ENCODE results near the gene FEN1.
A peak's percentile ranks its signal among the peaks of the same experiment; 100 is the strongest.

FEN1 gene

GRCh38 chr11:61792310-61793082 is at the start of gene FEN1, which contains the start of gene TMEM258:
TSS of gene FEN1 (plus strand) at chr11:61792911. CDS start at chr11:61795362, 2,451 bp downstream.
TSS of gene TMEM258 (minus strand) at chr11:61792599. CDS start at chr11:61792558, 41 bp downstream.
- peaks cover 22% of the 10 kb centered on the region for H3K4me1 Mint-ChIP-seq
- no peaks in the 10 kb centered on the region for H3K9me3 Mint-ChIP-seq
- H3K27me3 Mint-ChIP-seq = no peaks in the 10 kb centered on the region
- H3K36me3 Mint-ChIP-seq = peaks cover 35% of the 10 kb centered on the region
- ATAC-seq = peak; percentile 97
- H3K27ac Mint-ChIP-seq = peak within 1 kb of the TSS; percentile 99
- H3K4me3 Mint-ChIP-seq = peak within 1 kb of the TSS; percentile 88

- Mint-ChIP-seq H3K36me3 (no peaks in the 10 kb centered on the region), H3K27me3 (peaks cover 19% of the 10 kb centered on the region), H3K4me3 (no peak overlapping the region), H3K4me1 (no peaks in the 10 kb centered on the region), H3K9me3 (no peaks in the 10 kb centered on the region), H3K27ac (no peak overlapping the region)
- ATAC-seq = no peak
These were observed 49.1 kb upstream of the FEN1 start for GRCh38 chr11:61743486-61744095.

- H3K27ac Mint-ChIP-seq = no peak overlapping the region
- no peaks in the 10 kb centered on the region for H3K36me3 Mint-ChIP-seq
- H3K9me3 Mint-ChIP-seq = no peaks in the 10 kb centered on the region
- peaks cover 19% of the 10 kb centered on the region for H3K27me3 Mint-ChIP-seq
- ATAC-seq = no peak
- H3K4me1 Mint-ChIP-seq = no peaks in the 10 kb centered on the region
- H3K4me3 Mint-ChIP-seq = no peak overlapping the region
These were observed 48.5 kb upstream of the FEN1 start for GRCh38 chr11:61744181-61744580.

GRCh38 chr11:61744609-61745156 is 48.0 kb upstream of the FEN1 start:
- Mint-ChIP-seq H3K4me1 (no peaks in the 10 kb centered on the region), H3K27me3 (peaks cover 19% of the 10 kb centered on the region), H3K9me3 (no peaks in the 10 kb centered on the region), H3K27ac (no peak overlapping the region), H3K4me3 (no peak overlapping the region), H3K36me3 (no peaks in the 10 kb centered on the region)
- no peak for ATAC-seq

GRCh38 chr11:61745781-61746441 is 46.8 kb upstream of the FEN1 start:
- H3K27me3 Mint-ChIP-seq = peaks cover 26% of the 10 kb centered on the region
- H3K4me1 Mint-ChIP-seq = no peaks in the 10 kb centered on the region
- no peak overlapping the region for H3K4me3 Mint-ChIP-seq
- no peak overlapping the region for H3K27ac Mint-ChIP-seq
- H3K36me3 Mint-ChIP-seq = no peaks in the 10 kb centered on the region
- no peak for ATAC-seq
- no peaks in the 10 kb centered on the region for H3K9me3 Mint-ChIP-seq

GRCh38 chr11:61746442-61747191 is 46.1 kb upstream of the FEN1 start:
- Mint-ChIP-seq H3K4me3 (no peak overlapping the region), H3K9me3 (no peaks in the 10 kb centered on the region), H3K27ac (no peak overlapping the region), H3K36me3 (no peaks in the 10 kb centered on the region), H3K4me1 (no peaks in the 10 kb centered on the region), H3K27me3 (peaks cover 33% of the 10 kb centered on the region)
- no peak for ATAC-seq

- H3K27ac Mint-ChIP-seq = no peak overlapping the region
- H3K36me3 Mint-ChIP-seq = no peaks in the 10 kb centered on the region
- H3K9me3 Mint-ChIP-seq = no peaks in the 10 kb centered on the region
- H3K27me3 Mint-ChIP-seq = peaks cover 38% of the 10 kb centered on the region
- H3K4me3 Mint-ChIP-seq = no peak overlapping the region
- H3K4me1 Mint-ChIP-seq = no peaks in the 10 kb centered on the region
- peak; percentile 65 for ATAC-seq
These were observed 45.3 kb upstream of the FEN1 start for GRCh38 chr11:61747192-61747966.

GRCh38 chr11:61747967-61748285 is 44.8 kb upstream of the FEN1 start:
- H3K36me3 Mint-ChIP-seq = no peaks in the 10 kb centered on the region
- ATAC-seq = no peak
- no peak overlapping the region for H3K4me3 Mint-ChIP-seq

GRCh38 chr11:61749591-61750217 is 43.0 kb upstream of the FEN1 start:
- Mint-ChIP-seq H3K36me3 (no peaks in the 10 kb centered on the region), H3K27ac (no peak overlapping the region), H3K4me1 (peaks cover 12% of the 10 kb centered on the region), H3K9me3 (no peaks in the 10 kb centered on the region), H3K27me3 (peaks cover 59% of the 10 kb centered on the region), H3K4me3 (no peak overlapping the region)
- no peak for ATAC-seq

More at GRCh38 chr11:61747967-61748285, 44.8 kb upstream of the FEN1 start:
- H3K27me3 Mint-ChIP-seq = peaks cover 41% of the 10 kb centered on the region
- no peak overlapping the region for H3K27ac Mint-ChIP-seq
- no peaks in the 10 kb centered on the region for H3K9me3 Mint-ChIP-seq
- peaks cover 2% of the 10 kb centered on the region for H3K4me1 Mint-ChIP-seq

- Mint-ChIP-seq H3K27ac (no peak overlapping the region), H3K4me3 (no peak overlapping the region), H3K27me3 (peaks cover 63% of the 10 kb centered on the region)
These were observed 42.0 kb upstream of the FEN1 start for GRCh38 chr11:61750631-61751273.

GRCh38 chr11:61751384-61751783 is 41.3 kb upstream of the FEN1 start:
- Mint-ChIP-seq H3K4me3 (no peak overlapping the region), H3K4me1 (peaks cover 19% of the 10 kb centered on the region), H3K9me3 (no peaks in the 10 kb centered on the region), H3K36me3 (no peaks in the 10 kb centered on the region), H3K27me3 (peaks cover 69% of the 10 kb centered on the region), H3K27ac (no peak overlapping the region)
- ATAC-seq = no peak

More at GRCh38 chr11:61750631-61751273, 42.0 kb upstream of the FEN1 start:
- no peaks in the 10 kb centered on the region for H3K9me3 Mint-ChIP-seq
- H3K36me3 Mint-ChIP-seq = no peaks in the 10 kb centered on the region
- no peak for ATAC-seq
- peaks cover 13% of the 10 kb centered on the region for H3K4me1 Mint-ChIP-seq

GRCh38 chr11:61752117-61752924 is 40.4 kb upstream of the FEN1 start, which contains the start of gene MYRF:
TSS of gene MYRF (plus strand) at chr11:61752636. CDS start at chr11:61752745, 109 bp downstream.
- peak; percentile 65 for ATAC-seq
- Mint-ChIP-seq H3K27me3 (peaks cover 71% of the 10 kb centered on the region), H3K4me3 (peak within 1 kb of the TSS; percentile 65), H3K36me3 (no peaks in the 10 kb centered on the region), H3K4me1 (peaks cover 25% of the 10 kb centered on the region), H3K27ac (no peak within 1 kb of the TSS), H3K9me3 (no peaks in the 10 kb centered on the region)

Data from stimulated activated memory B cell treated with anti-CD40 and anti-IgM and Interleukin-4, amounts not matched to agents 10 μg/mL and 1 μg/mL and 100 μg/mL, for 72 hours (primary cell).